Astrocyte (in vitro differentiated cells and primary cell): Measurements from ENCODE around the gene ZBBX.

Experiments
- EZH2 ChIP-seq: IDR thresholded peaks from 2 replicates; pipeline ENCODE4 v1.6.1; 2012; ENCODE audit warnings: mild to moderate bottlenecking, low read length, inconsistent platforms; ENCODE audit not compliant: insufficient read depth
- TF ChIP-seq, protein P1 (sequence below): IDR thresholded peaks from 2 replicates; pipeline ENCODE4 v1.5.1; 2011; ENCODE audit warnings: low read depth, mild to moderate bottlenecking, inconsistent platforms, low read length, moderate library complexity; ENCODE audit not compliant: insufficient read depth

GRCh38 chr3:167228135-167228534, 152.0 kb downstream of the ZBBX start:
- TF ChIP-seq, protein P1, sequence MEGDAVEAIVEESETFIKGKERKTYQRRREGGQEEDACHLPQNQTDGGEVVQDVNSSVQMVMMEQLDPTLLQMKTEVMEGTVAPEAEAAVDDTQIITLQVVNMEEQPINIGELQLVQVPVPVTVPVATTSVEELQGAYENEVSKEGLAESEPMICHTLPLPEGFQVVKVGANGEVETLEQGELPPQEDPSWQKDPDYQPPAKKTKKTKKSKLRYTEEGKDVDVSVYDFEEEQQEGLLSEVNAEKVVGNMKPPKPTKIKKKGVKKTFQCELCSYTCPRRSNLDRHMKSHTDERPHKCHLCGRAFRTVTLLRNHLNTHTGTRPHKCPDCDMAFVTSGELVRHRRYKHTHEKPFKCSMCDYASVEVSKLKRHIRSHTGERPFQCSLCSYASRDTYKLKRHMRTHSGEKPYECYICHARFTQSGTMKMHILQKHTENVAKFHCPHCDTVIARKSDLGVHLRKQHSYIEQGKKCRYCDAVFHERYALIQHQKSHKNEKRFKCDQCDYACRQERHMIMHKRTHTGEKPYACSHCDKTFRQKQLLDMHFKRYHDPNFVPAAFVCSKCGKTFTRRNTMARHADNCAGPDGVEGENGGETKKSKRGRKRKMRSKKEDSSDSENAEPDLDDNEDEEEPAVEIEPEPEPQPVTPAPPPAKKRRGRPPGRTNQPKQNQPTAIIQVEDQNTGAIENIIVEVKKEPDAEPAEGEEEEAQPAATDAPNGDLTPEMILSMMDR = no peak
- TF ChIP-seq EZH2 = no peak
